Transverse colon (tissue), 4 donors: Measurements from ENCODE around the gene SELE. TPM values are rescaled to one million over a fixed set of nuclear protein-coding genes. Genes with fewer than 3 reads are reported as not detected.
A peak's percentile ranks its signal among the peaks of the same experiment; 100 is the strongest.

Source experiments
- DNase-seq: peaks from one replicate; pipeline ENCODE4 v3.0.0-alpha.2; 2019
- H3K27ac ChIP-seq, 4 donors: fragments of 200-600 bp; sonication (generic); 2 replicates each; pipeline ENCODE4 v1.5.1; 2016 to 2018; ENCODE audit warnings: inconsistent platforms in 4 of 4
- H3K27me3 ChIP-seq: fragments of 200-600 bp; sonication (generic); 2 replicates; pipeline ENCODE4 v1.5.1; 2017; ENCODE audit warnings: inconsistent platforms
- H3K36me3 ChIP-seq, 4 donors: fragments of 200-600 bp; sonication (generic); 2 replicates each; pipeline ENCODE4 v1.5.1; 2017 to 2019; ENCODE audit warnings: inconsistent platforms in 4 of 4
- H3K4me1 ChIP-seq, 4 donors: fragments of 200-600 bp; sonication (generic); 2 replicates each; pipeline ENCODE4 v1.5.1; 2017 to 2020; ENCODE audit warnings: inconsistent platforms in 4 of 4
- H3K4me3 ChIP-seq, 4 donors: fragments of 200-600 bp; sonication (generic); 1 replicate in 1 of 4; 2 replicates in 3 of 4; pipeline versions ENCODE4 v1.5.1 to v1.6.1; 2017 to 2019; ENCODE audit warnings: inconsistent platforms in 4 of 4
- H3K9me3 ChIP-seq, 2 donors: fragments of 200-600 bp; sonication (generic); 2 replicates each; pipeline ENCODE4 v1.5.1; 2017 to 2019; ENCODE audit warnings: inconsistent platforms in 2 of 2
- EP300 ChIP-seq: sonication (generic); formaldehyde crosslinking; IDR thresholded peaks from one replicate; pipeline ENCODE4 v1.6.1; 2017; ENCODE audit warnings: antibody characterized with exemption, low read depth
- POLR2A ChIP-seq: fragments of 450-650 bp; IDR thresholded peaks from one replicate; pipeline ENCODE4 v1.6.1; 2016; ENCODE audit warnings: antibody characterized with exemption, mild to moderate bottlenecking, moderate library complexity
- POLR2AphosphoS5 ChIP-seq, 3 donors: sonication (generic); formaldehyde crosslinking; IDR thresholded peaks; one replicate each; pipeline ENCODE4 v1.6.1; 2016; ENCODE audit warnings: antibody characterized with exemption in 3 of 3
- WGBS, 2 donors: methylation state at CpG; one replicate each; pipeline ENCODE4 v1.1.5; 2018; ENCODE audit warnings: low coverage in 1 of 2; 5-methylcytosine and 5-hydroxymethylcytosine counted together
- in situ Hi-C, 4 donors: fragments of 200-750 bp; cut with MboI; loops; one replicate each; pipeline versions ENCODE4 v1.15.0 to v1.15.1; 2017; ENCODE audit warnings: low sequenced_read_pairs in 3 of 4, low pct_ligation_motif_present in 1 of 4, low pct_unique_long_range_greater_than_20kb in 1 of 4
- intact Hi-C: fragments of 100-400 bp; cut with DNase I; formaldehyde crosslinking; loops from one replicate; pipeline ENCODE4 v1.15.1; 2023; ENCODE audit warnings: low total_unique reads
- total RNA-seq, 4 donors: library from RNA; depleted of rRNA; stranded (reverse); fragments of >200 nt; gene quantifications; one replicate each; pipeline ENCODE4 v1.1.0, GENCODE V29; 2016
- TF ChIP-seq, protein P1 (sequence below), 5 experiments: fragments of 200-600 bp in 3 of 5; fragments of 450-650 bp in 2 of 5; sonication (generic) in 3 of 5; IDR thresholded peaks; 1 replicate in 2 of 5; 2 replicates in 3 of 5; pipeline ENCODE4 v1.5.1; 2016 to 2017; ENCODE audit warnings: antibody characterized with exemption in 5 of 5, inconsistent platforms in 3 of 5, mild to moderate bottlenecking in 2 of 5, moderate library complexity in 1 of 5

SELE gene
- total RNA-seq, 4 donors from 2014 or later, result 0.14 to 0.16 TPM; not detected in 2

DNA sequence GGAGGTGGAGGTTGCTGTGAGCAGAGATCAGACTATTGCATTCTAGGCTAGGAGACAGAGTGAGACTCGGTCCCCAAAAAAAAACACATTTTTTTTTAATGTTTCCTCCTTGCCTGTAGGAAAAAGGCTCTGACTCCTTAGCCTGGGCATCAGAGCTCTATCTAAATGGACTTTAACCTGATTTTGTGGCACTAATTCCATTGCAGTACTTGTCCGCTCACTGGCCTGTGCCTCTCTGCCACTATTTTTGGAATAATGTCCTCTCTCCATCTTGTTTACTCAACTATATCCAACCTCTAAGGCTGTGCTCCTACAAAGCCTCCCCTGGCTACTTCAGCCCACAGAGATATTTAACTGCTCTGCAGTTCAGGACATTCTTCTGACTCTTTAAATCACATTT, 34.3 kb upstream of the SELE start:
- no peaks in the 10 kb centered on the region for H3K27me3 ChIP-seq
- WGBS, 2 donors, result 76 to 100% methylated on average over 1 to 2 of the region's 2 CpGs
- in situ Hi-C loops (no loop called here), intact Hi-C loops (no loop called here)
- H3K36me3 ChIP-seq, result no peaks in the 10 kb centered on the region
- H3K4me3 ChIP-seq, result no peak overlapping the region
- H3K27ac ChIP-seq, result no peak overlapping the region
- no peak for DNase-seq
- no peaks in the 10 kb centered on the region for H3K9me3 ChIP-seq
- TF ChIP-seq EP300, result no peak
- TF ChIP-seq, protein P1, sequence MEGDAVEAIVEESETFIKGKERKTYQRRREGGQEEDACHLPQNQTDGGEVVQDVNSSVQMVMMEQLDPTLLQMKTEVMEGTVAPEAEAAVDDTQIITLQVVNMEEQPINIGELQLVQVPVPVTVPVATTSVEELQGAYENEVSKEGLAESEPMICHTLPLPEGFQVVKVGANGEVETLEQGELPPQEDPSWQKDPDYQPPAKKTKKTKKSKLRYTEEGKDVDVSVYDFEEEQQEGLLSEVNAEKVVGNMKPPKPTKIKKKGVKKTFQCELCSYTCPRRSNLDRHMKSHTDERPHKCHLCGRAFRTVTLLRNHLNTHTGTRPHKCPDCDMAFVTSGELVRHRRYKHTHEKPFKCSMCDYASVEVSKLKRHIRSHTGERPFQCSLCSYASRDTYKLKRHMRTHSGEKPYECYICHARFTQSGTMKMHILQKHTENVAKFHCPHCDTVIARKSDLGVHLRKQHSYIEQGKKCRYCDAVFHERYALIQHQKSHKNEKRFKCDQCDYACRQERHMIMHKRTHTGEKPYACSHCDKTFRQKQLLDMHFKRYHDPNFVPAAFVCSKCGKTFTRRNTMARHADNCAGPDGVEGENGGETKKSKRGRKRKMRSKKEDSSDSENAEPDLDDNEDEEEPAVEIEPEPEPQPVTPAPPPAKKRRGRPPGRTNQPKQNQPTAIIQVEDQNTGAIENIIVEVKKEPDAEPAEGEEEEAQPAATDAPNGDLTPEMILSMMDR (IDR thresholded peaks at IDR 0.05), result no peak
- no peak for TF ChIP-seq POLR2A
- no peak for TF ChIP-seq POLR2AphosphoS5 (IDR thresholded peaks at IDR 0.05)
- peaks cover 0 to 21% (median 4%) of the 10 kb centered on the region in 4 donors for H3K4me1 ChIP-seq

DNA sequence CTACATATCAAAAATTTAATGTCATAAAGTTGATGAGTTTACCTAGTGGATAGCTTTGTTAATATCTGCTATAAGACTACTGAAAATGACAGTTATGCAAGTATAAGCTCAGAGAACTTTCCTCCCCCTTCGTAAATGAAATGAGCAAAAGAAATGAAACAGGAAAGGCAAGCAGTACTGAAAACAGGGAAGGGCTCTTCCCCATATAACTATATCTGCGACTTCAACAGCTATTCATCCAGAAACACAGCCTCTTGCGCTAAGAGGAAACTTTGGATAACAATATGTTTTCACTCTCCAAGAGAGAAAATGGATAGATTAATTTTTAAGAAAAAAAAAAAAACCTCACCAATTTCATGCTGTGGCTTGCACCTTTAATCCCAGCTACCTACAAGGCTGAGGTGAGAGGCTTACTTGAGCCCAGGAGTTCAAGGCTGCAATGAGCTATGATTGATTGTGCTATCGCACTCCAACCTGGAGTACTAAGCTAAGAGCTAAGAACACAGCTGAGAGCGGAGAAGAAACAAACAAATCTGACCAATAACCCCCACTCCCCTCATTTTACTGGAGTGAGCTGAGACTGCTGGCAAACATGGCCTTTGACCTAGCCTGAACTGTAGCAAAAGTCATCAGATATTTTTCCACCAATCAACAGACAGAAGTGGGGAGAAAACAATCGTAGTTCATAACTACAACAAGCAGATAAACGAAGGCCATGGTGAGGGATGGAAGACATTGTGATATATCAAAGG, 31.9 kb upstream of the SELE start:
- Histone ChIP-seq H3K4me1 (peaks cover 0 to 35% (median 10%) of the 10 kb centered on the region in 4 donors), H3K9me3 (no peaks in the 10 kb centered on the region), H3K36me3 (no peaks in the 10 kb centered on the region), H3K27me3 (no peaks in the 10 kb centered on the region), H3K4me3 (no peak overlapping the region), H3K27ac (no peak overlapping the region)
- in situ Hi-C loops, result no loop called here
- 58 to 70% methylated on average over 5 to 7 of the region's 7 CpGs for WGBS, 2 donors
- TF ChIP-seq POLR2A, result no peak
- intact Hi-C loops, result no loop called here
- no peak for DNase-seq

DNA sequence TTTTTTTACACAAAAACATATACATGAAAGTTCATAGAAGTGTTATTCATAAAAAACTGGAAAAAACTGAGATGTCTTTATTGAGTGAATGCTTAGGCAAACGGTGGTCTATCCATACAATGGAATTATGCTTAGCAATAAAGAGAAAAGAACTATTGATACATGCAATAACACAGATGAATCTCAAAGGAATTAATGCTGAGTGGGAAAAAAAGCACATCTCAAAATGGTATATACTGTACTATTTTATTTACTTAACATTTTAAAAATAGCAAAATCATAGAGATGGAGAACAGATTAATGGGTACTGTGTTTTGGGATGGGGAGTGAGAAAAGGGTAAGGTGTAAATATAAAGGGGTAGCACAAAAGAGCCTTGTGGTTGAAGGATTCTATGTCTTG, 31.0 kb upstream of the SELE start:
- WGBS, 2 donors, result 50 to 61% methylated on average over 1 of the region's 1 CpG

DNA sequence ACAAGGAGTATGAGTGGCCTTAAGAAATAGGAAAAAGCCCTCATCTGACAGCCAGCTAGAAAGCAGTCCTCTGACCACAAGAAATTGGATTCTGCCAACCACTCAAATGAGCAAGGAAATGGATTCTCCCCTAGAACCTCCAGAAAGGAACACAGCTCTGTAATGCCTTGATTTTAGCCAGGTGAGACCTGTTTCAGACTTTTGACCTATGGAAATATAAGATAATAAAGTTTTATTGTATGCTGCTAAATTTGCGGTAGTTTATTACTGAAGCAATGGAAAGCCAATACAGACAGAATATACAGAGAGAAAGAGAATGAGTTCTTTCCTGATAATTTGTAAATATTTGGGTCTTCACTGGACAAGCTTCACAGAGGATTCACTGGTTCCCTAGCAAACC, 28.8 kb upstream of the SELE start:
- TF ChIP-seq EP300 (no peak), POLR2AphosphoS5 (IDR thresholded peaks at IDR 0.05) (no peak), POLR2A (no peak)
- TF ChIP-seq, protein P1 (IDR thresholded peaks at IDR 0.05), result no peak
- 17 to 44% methylated on average over 1 of the region's 1 CpG for WGBS, 2 donors
- in situ Hi-C loops (no loop called here), intact Hi-C loops (no loop called here)
- peak overlapping the region; percentile 27 to 56 (median 44) for H3K27ac ChIP-seq
- no peaks in the 10 kb centered on the region for H3K27me3 ChIP-seq
- no peaks in the 10 kb centered on the region for H3K36me3 ChIP-seq
- no peaks in the 10 kb centered on the region for H3K9me3 ChIP-seq
- DNase-seq, result no peak
- peaks cover 0 to 35% (median 10%) of the 10 kb centered on the region in 4 donors for H3K4me1 ChIP-seq
- no peak overlapping the region for H3K4me3 ChIP-seq

More for the DNA sequence above, 31.0 kb upstream of the SELE start:
- Histone ChIP-seq H3K36me3 (no peaks in the 10 kb centered on the region), H3K9me3 (no peaks in the 10 kb centered on the region), H3K27me3 (no peaks in the 10 kb centered on the region), H3K27ac (no peak overlapping the region), H3K4me1 (peaks cover 0 to 35% (median 10%) of the 10 kb centered on the region in 4 donors), H3K4me3 (no peak overlapping the region)
- intact Hi-C loops (no loop called here), in situ Hi-C loops (no loop called here)
- DNase-seq, result no peak
- TF ChIP-seq POLR2AphosphoS5 (IDR thresholded peaks at IDR 0.05), result no peak
- no peak for TF ChIP-seq EP300
- TF ChIP-seq, protein P1 (IDR thresholded peaks at IDR 0.05), result no peak
- no peak for TF ChIP-seq POLR2A

DNA sequence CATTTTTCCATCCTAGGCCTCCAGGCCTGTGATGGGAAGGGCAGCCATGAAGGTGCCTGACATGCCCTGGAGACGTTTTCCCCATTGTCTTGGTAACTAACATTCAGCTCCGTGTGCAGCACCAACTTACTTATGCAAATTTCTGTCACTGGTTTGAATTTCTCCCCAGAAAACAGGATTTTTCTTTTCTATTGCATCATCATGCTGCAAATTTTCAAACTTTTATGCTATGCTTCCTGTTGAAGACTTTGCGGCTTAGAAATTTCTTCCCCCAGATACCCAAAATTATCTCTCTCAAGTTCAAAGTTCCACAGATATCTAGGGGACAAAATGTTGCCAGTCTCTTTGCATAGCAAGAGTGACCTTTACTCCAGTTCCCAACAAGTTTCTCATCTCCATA, 25.2 kb upstream of the SELE start:
- no peak for DNase-seq
- in situ Hi-C loops (no loop called here), intact Hi-C loops (no loop called here)
- no peaks in the 10 kb centered on the region for H3K9me3 ChIP-seq
- no peak overlapping the region for H3K4me3 ChIP-seq
- WGBS, 2 donors, result 88 to 89% methylated on average over 3 of the region's 3 CpGs
- H3K27ac ChIP-seq, result no peak overlapping the region
- TF ChIP-seq, protein P1 (IDR thresholded peaks at IDR 0.05), result no peak
- TF ChIP-seq POLR2AphosphoS5 (IDR thresholded peaks at IDR 0.05) (no peak), POLR2A (no peak), EP300 (no peak)
- no peaks in the 10 kb centered on the region for H3K27me3 ChIP-seq
- H3K36me3 ChIP-seq, result no peaks in the 10 kb centered on the region
- H3K4me1 ChIP-seq, result peaks cover 0 to 22% (median 10%) of the 10 kb centered on the region in 4 donors
